ENCODE measurements around the gene GID4.

DNA sequence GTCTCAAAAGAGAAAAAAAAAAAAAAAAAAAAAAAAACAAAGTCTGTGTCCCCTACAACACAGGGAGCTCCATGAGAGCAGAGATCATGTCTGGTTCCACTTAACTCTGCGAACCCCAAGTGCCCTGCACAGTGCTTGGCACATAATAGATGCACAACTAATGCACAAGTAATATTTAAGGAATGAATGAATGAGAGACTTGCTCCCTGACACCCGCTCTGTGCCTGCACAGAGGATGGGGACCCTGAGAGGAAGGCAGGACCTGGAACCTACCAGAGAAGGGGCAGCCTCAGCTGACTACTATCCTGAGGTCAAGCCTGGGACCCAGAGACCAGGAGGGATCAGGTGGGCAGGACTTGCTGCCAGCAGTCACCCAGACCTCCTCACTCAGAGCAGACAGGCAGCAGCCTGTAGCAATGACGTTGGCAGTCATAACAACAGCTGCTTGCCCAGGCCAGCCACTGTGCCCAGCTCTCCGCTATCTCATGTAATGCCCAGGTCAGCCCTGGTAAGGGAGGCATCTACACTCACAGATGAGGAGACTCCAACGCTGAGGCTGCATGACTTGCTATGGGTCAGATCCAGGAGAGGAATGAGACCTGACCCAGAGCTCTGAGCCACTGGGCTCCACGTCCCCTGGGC, 72.2 kb downstream of the GID4 start:
- TF ChIP-seq, protein P1, sequence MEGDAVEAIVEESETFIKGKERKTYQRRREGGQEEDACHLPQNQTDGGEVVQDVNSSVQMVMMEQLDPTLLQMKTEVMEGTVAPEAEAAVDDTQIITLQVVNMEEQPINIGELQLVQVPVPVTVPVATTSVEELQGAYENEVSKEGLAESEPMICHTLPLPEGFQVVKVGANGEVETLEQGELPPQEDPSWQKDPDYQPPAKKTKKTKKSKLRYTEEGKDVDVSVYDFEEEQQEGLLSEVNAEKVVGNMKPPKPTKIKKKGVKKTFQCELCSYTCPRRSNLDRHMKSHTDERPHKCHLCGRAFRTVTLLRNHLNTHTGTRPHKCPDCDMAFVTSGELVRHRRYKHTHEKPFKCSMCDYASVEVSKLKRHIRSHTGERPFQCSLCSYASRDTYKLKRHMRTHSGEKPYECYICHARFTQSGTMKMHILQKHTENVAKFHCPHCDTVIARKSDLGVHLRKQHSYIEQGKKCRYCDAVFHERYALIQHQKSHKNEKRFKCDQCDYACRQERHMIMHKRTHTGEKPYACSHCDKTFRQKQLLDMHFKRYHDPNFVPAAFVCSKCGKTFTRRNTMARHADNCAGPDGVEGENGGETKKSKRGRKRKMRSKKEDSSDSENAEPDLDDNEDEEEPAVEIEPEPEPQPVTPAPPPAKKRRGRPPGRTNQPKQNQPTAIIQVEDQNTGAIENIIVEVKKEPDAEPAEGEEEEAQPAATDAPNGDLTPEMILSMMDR (IDR thresholded peaks at IDR 0.05 in 4 of 5, conservative IDR thresholded peaks at IDR 0.05 in 1 of 5): no peak
- no peak for TF ChIP-seq POLR2A (IDR thresholded peaks at IDR 0.05)
